Smooth muscle cell (in vitro differentiated cells): ENCODE data around the gene FOLR1. TPM values are rescaled to one million over a fixed set of nuclear protein-coding genes. Genes with fewer than 3 reads are reported as not detected.

ENCODE experiments used
- DNase-seq: peaks from one replicate; lab custom pipeline; 2025; ENCODE audit not compliant: unreplicated experiment; lab: John Stamatoyannopoulos, UW
- H2AFZ ChIP-seq: fragments of 200-600 bp; sonication (generic); 2 replicates; pipeline ENCODE4 v1.6.0; 2016; ENCODE audit warnings: antibody characterized with exemption, low read depth, mild to moderate bottlenecking
- H3F3A ChIP-seq: fragments of 200-600 bp; sonication (generic); 2 replicates; pipeline ENCODE4 v1.6.0; 2017; ENCODE audit warnings: antibody characterized with exemption, low read depth
- H3K27ac ChIP-seq: fragments of 200-600 bp; sonication (generic); 2 replicates; pipeline ENCODE4 v1.5.1; 2016; ENCODE audit warnings: low read depth, mild to moderate bottlenecking
- H3K27me3 ChIP-seq: fragments of 200-600 bp; sonication (generic); 2 replicates; pipeline ENCODE4 v1.6.1; 2016; ENCODE audit warnings: low read depth, mild to moderate bottlenecking
- H3K36me3 ChIP-seq: fragments of 200-600 bp; sonication (generic); 2 replicates; pipeline ENCODE4 v1.5.1; 2016; ENCODE audit warnings: low read depth
- H3K4me1 ChIP-seq: fragments of 200-600 bp; sonication (generic); 2 replicates; pipeline ENCODE4 v1.5.1; 2016; ENCODE audit warnings: low read depth
- H3K4me2 ChIP-seq: fragments of 200-600 bp; sonication (generic); 2 replicates; pipeline ENCODE4 v1.6.0; 2016; ENCODE audit warnings: mild to moderate bottlenecking
- H3K4me3 ChIP-seq: fragments of 200-600 bp; sonication (generic); 2 replicates; pipeline ENCODE4 v1.5.1; 2016; ENCODE audit warnings: mild to moderate bottlenecking
- H3K79me2 ChIP-seq: fragments of 200-600 bp; sonication (generic); 2 replicates; pipeline ENCODE4 v1.6.0; 2016; ENCODE audit warnings: low read depth, mild to moderate bottlenecking
- H3K9ac ChIP-seq: fragments of 200-600 bp; sonication (generic); 2 replicates; pipeline ENCODE4 v1.6.0; 2016; ENCODE audit warnings: low read depth
- H3K9me3 ChIP-seq: fragments of 200-600 bp; sonication (generic); replicated peaks from 2 replicates; pipeline ENCODE4 v1.5.1; 2016; ENCODE audit warnings: low read depth
- H4K20me1 ChIP-seq: fragments of 200-600 bp; sonication (generic); 2 replicates; pipeline ENCODE4 v1.6.0; 2016; ENCODE audit warnings: low read depth
- WGBS: methylation state at CpG from one replicate; pipeline ENCODE4 v1.1.7; 2016; ENCODE audit warnings: low lambda C conversion rate; 5-methylcytosine and 5-hydroxymethylcytosine counted together
- polyA plus RNA-seq: library from polyadenylated mRNA; unstranded; fragments of >200 nt; fragmentation: Nextera tagmentation; extraction: Ambion mirVana; gene quantifications from 2 replicates; pipeline ENCODE4 v1.2.1, GENCODE V29; 2016
- total RNA-seq: library from RNA; depleted of rRNA; stranded (reverse); fragments of >200 nt; gene quantifications from 2 replicates; pipeline ENCODE4 v1.2.3, GENCODE V29; 2014
- TF ChIP-seq, protein P1 (sequence below): fragments of 200-600 bp; sonication (generic); IDR thresholded peaks from 2 replicates; pipeline ENCODE4 v1.5.1; 2017; ENCODE audit warnings: borderline replicate concordance, mild to moderate bottlenecking, antibody characterized with exemption; ENCODE audit not compliant: insufficient read depth, poor library complexity, severe bottlenecking

FOLR1 gene
- total and polyA plus RNA-seq, 2 experiments from 2014 or later, result 8.1 to 9.4 TPM

- DNase-seq, result no peak
- H3F3A ChIP-seq, result peaks cover 29% of the 10 kb centered on the region
- no peak overlapping the region for H2AFZ ChIP-seq
- H3K27me3 ChIP-seq, result peaks cover 24% of the 10 kb centered on the region
- no peaks in the 10 kb centered on the region for H3K9me3 ChIP-seq
- H3K9ac ChIP-seq, result no peak overlapping the region
- no peaks in the 10 kb centered on the region for H3K36me3 ChIP-seq
- peaks cover 16% of the 10 kb centered on the region for H3K4me1 ChIP-seq
- TF ChIP-seq, protein P1, sequence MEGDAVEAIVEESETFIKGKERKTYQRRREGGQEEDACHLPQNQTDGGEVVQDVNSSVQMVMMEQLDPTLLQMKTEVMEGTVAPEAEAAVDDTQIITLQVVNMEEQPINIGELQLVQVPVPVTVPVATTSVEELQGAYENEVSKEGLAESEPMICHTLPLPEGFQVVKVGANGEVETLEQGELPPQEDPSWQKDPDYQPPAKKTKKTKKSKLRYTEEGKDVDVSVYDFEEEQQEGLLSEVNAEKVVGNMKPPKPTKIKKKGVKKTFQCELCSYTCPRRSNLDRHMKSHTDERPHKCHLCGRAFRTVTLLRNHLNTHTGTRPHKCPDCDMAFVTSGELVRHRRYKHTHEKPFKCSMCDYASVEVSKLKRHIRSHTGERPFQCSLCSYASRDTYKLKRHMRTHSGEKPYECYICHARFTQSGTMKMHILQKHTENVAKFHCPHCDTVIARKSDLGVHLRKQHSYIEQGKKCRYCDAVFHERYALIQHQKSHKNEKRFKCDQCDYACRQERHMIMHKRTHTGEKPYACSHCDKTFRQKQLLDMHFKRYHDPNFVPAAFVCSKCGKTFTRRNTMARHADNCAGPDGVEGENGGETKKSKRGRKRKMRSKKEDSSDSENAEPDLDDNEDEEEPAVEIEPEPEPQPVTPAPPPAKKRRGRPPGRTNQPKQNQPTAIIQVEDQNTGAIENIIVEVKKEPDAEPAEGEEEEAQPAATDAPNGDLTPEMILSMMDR, result no peak
- H3K4me2 ChIP-seq, result no peak overlapping the region
- peaks cover 63% of the 10 kb centered on the region for H4K20me1 ChIP-seq
- H3K79me2 ChIP-seq, result no peaks in the 10 kb centered on the region
- WGBS, result 92% methylated on average over 22 of the region's 22 CpGs
- no peak overlapping the region for H3K4me3 ChIP-seq
- no peak overlapping the region for H3K27ac ChIP-seq
Observed at GRCh38 chr11:72237112-72237931, 45.4 kb downstream of the FOLR1 start.

GRCh38 chr11:72238040-72238450 is 46.1 kb downstream of the FOLR1 start:
- Histone ChIP-seq H3K4me3 (no peak overlapping the region), H3K9ac (no peak overlapping the region), H3K79me2 (no peaks in the 10 kb centered on the region), H2AFZ (no peak overlapping the region), H3K27ac (no peak overlapping the region), H3K9me3 (no peaks in the 10 kb centered on the region), H3K4me2 (peak overlapping the region; percentile 82), H3F3A (peaks cover 29% of the 10 kb centered on the region), H3K36me3 (no peaks in the 10 kb centered on the region), H3K4me1 (peaks cover 16% of the 10 kb centered on the region), H3K27me3 (peaks cover 32% of the 10 kb centered on the region), H4K20me1 (peaks cover 57% of the 10 kb centered on the region)
- 42% methylated on average over 13 of the region's 16 CpGs for WGBS
- TF ChIP-seq, protein P1, result peak; percentile 75
- DNase-seq, result no peak

- H4K20me1 ChIP-seq, result peaks cover 50% of the 10 kb centered on the region
- 34% methylated on average over 28 of the region's 28 CpGs for WGBS
- H3K79me2 ChIP-seq, result no peaks in the 10 kb centered on the region
- H3K36me3 ChIP-seq, result no peaks in the 10 kb centered on the region
- no peak overlapping the region for H3K27ac ChIP-seq
- H3K9me3 ChIP-seq, result no peaks in the 10 kb centered on the region
- H3F3A ChIP-seq, result peaks cover 25% of the 10 kb centered on the region
- TF ChIP-seq, protein P1, result no peak
- peaks cover 16% of the 10 kb centered on the region for H3K4me1 ChIP-seq
- H3K4me3 ChIP-seq, result peak overlapping the region; percentile 32
- no peak overlapping the region for H3K9ac ChIP-seq
- peaks cover 38% of the 10 kb centered on the region for H3K27me3 ChIP-seq
- H2AFZ ChIP-seq, result no peak overlapping the region
- no peak for DNase-seq
- H3K4me2 ChIP-seq, result peak overlapping the region; percentile 82
Observed at GRCh38 chr11:72238492-72239312, 46.8 kb downstream of the FOLR1 start.
